PC-9 (cell line): Measurements from ENCODE around the gene ZSCAN12. TPM values are rescaled to one million over a fixed set of nuclear protein-coding genes. Genes with fewer than 3 reads are reported as not detected.

Source experiments
- BruUV-seq: library from RNA; stranded (reverse); fragments of 400-500 nt; replicated peaks from 2 replicates; lab custom pipeline; 2021; lab: Mats Ljungman, UMichigan
- CTCF ChIA-PET: fragments of 300-600 bp; sonication (Branson Sonifier 250); formaldehyde crosslinking; loops from one replicate; lab custom pipeline; 2022; ENCODE audit warnings: antibody characterized with exemption; lab: Charles Lee
- POLR2A ChIA-PET: fragments of 300-600 bp; sonication (Branson Sonifier 250); formaldehyde crosslinking; loops from one replicate; lab custom pipeline; 2022; ENCODE audit warnings: antibody characterized with exemption; ENCODE audit not compliant: unreplicated experiment; lab: Charles Lee
- DNase-seq, 2 experiments: peaks; one replicate each; pipeline versions ENCODE4 v3.0.0 to v3.0.0-alpha.2; 2015 to 2022; ENCODE audit warnings: mixed read lengths in 1 of 2
- H2AFZ ChIP-seq: fragments of 200-600 bp; sonication (generic); 2 replicates; pipeline ENCODE4 v1.8.1; 2017; ENCODE audit warnings: antibody characterized with exemption
- H3F3A ChIP-seq: fragments of 200-600 bp; sonication (generic); 2 replicates; pipeline ENCODE4 v1.8.1; 2017; ENCODE audit warnings: antibody characterized with exemption, mild to moderate bottlenecking, low read depth; ENCODE audit not compliant: insufficient read depth
- H3K27ac ChIP-seq: fragments of 200-600 bp; sonication (generic); 2 replicates; pipeline ENCODE4 v1.6.1; 2016; ENCODE audit warnings: mixed run types
- H3K27me3 ChIP-seq: fragments of 200-600 bp; sonication (generic); 2 replicates; pipeline ENCODE4 v1.6.1; 2016; ENCODE audit warnings: low read depth, mixed run types; ENCODE audit not compliant: insufficient read depth
- H3K36me3 ChIP-seq: fragments of 200-600 bp; sonication (generic); 2 replicates; pipeline ENCODE4 v1.6.1; 2016; ENCODE audit warnings: low read depth, mixed run types
- H3K4me1 ChIP-seq: fragments of 200-600 bp; sonication (generic); replicated peaks from 2 replicates; pipeline ENCODE4 v1.6.1; 2016; ENCODE audit warnings: mixed run types; ENCODE audit not compliant: insufficient read depth
- H3K4me2 ChIP-seq: fragments of 200-600 bp; sonication (generic); 2 replicates; pipeline ENCODE4 v1.6.1; 2017; ENCODE audit warnings: mixed run types
- H3K4me3 ChIP-seq: fragments of 200-600 bp; sonication (generic); 2 replicates; pipeline ENCODE4 v1.6.1; 2016; ENCODE audit warnings: mixed run types
- H3K79me2 ChIP-seq: fragments of 200-600 bp; sonication (generic); 2 replicates; pipeline ENCODE4 v1.6.1; 2017; ENCODE audit warnings: low read depth, mixed run types
- H3K9me2 ChIP-seq: fragments of 200-600 bp; sonication (generic); 2 replicates; pipeline ENCODE4 v1.8.1; 2017; ENCODE audit warnings: mild to moderate bottlenecking; ENCODE audit not compliant: insufficient read depth
- H3K9me3 ChIP-seq: fragments of 200-600 bp; sonication (generic); 2 replicates; pipeline ENCODE4 v1.8.1; 2016; ENCODE audit warnings: low read depth; ENCODE audit not compliant: insufficient read depth
- H4K20me1 ChIP-seq: fragments of 200-600 bp; sonication (generic); 2 replicates; pipeline ENCODE4 v1.8.1; 2017; ENCODE audit not compliant: insufficient read depth
- EZH2 ChIP-seq: fragments of 200-600 bp; sonication (generic); IDR thresholded peaks from 2 replicates; pipeline ENCODE4 v1.8.0; 2017; ENCODE audit warnings: antibody characterized with exemption, low read depth
- intact Hi-C: fragments of 100-400 bp; cut with micrococcal nuclease; formaldehyde crosslinking; loops from one replicate; pipeline ENCODE4 v1.10.0; 2022; ENCODE audit not compliant: unreplicated experiment
- total RNA-seq: library from RNA; stranded (reverse); gene quantifications from 2 replicates; pipeline ENCODE4 v1.2.3, GENCODE V29; 2021
- TF ChIP-seq, protein P1 (sequence below): fragments of 200-600 bp; sonication (generic); conservative IDR thresholded peaks from 2 replicates; pipeline ENCODE4 v1.6.1; 2017; ENCODE audit warnings: mixed run types, antibody characterized with exemption, mild to moderate bottlenecking, moderate library complexity

The ZSCAN12 gene
- total RNA-seq, 1 experiment from 2014 or later = 11.2 TPM

DNA sequence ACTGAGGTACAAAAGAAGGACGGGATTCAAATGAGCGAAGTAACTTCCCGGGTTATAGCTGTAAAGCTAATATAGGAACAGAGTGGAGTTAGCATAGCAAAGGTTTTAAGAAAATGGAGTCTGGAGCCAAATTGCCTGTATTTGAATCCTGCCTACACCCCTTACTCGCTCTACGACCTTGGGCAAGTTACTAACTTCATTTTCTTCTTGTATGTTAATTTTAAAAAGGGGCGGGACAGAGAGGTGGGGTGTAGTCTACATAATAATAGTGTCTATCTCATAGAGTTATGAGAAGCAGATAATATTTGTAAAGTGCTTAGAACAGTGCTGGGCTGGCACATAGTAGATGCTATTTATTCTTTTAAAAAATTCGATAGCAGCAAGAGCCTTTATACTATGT lies 43.0 kb upstream of the ZSCAN12 start:
- Histone ChIP-seq H3K79me2 (peaks cover 10% of the 10 kb centered on the region; the same call in 1 of the 2 replicates), H3K36me3 (no peaks in the 10 kb centered on the region), H3F3A (no peaks in the 10 kb centered on the region), H3K9me3 (no peaks in the 10 kb centered on the region), H3K9me2 (no peaks in the 10 kb centered on the region), H3K4me2 (peak overlapping the region; percentile 82), H3K4me3 (peak overlapping the region; percentile 83), H3K27me3 (no peaks in the 10 kb centered on the region), H3K27ac (no peak overlapping the region), H4K20me1 (no peaks in the 10 kb centered on the region), H3K4me1 (peaks cover 14% of the 10 kb centered on the region), H2AFZ (peak overlapping the region; percentile 98)
- intact Hi-C loops = loop anchor here (2.0 kb wide), 1 partner anchor 44 kb away; the partner anchor contains the start of gene ZSCAN12
- BruUV-seq = TSS peak; percentile 80
- no peak for DNase-seq
- TF ChIP-seq, protein P1, sequence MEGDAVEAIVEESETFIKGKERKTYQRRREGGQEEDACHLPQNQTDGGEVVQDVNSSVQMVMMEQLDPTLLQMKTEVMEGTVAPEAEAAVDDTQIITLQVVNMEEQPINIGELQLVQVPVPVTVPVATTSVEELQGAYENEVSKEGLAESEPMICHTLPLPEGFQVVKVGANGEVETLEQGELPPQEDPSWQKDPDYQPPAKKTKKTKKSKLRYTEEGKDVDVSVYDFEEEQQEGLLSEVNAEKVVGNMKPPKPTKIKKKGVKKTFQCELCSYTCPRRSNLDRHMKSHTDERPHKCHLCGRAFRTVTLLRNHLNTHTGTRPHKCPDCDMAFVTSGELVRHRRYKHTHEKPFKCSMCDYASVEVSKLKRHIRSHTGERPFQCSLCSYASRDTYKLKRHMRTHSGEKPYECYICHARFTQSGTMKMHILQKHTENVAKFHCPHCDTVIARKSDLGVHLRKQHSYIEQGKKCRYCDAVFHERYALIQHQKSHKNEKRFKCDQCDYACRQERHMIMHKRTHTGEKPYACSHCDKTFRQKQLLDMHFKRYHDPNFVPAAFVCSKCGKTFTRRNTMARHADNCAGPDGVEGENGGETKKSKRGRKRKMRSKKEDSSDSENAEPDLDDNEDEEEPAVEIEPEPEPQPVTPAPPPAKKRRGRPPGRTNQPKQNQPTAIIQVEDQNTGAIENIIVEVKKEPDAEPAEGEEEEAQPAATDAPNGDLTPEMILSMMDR = no peak
- no peak for TF ChIP-seq EZH2
- POLR2A ChIA-PET = interaction anchor here (1.0 kb wide), 1 partner anchor 47 kb away, joined by 14 read pairs; no protein-coding TSS in a partner anchor
- CTCF ChIA-PET = no interaction called here

DNA sequence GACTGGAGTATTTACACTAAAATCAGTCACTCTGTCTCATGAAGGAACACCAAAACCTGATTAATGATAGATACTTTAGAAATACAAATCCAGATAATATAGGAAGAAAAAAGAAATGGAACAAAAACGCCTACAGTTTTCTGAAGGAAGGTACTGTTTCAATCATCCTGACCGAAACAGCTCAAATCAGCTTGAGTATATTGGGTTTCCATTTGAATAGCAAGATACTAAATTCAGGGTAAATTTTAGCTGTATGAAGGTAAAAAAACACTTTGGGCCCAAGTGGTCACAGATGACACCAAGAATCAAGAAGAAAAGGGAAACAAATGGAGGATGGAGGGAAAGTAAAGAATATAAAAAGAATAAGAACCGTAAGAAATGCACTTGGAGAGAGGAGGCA lies 36.9 kb upstream of the ZSCAN12 start:
- Histone ChIP-seq H3K79me2 (no peaks in the 10 kb centered on the region), H3F3A (no peaks in the 10 kb centered on the region; the same call in 1 of the 2 replicates), H3K27ac (no peak overlapping the region), H4K20me1 (no peaks in the 10 kb centered on the region; the same call in 1 of the 2 replicates), H2AFZ (no peak overlapping the region), H3K9me2 (no peaks in the 10 kb centered on the region), H3K4me1 (no peaks in the 10 kb centered on the region), H3K27me3 (no peaks in the 10 kb centered on the region), H3K9me3 (no peaks in the 10 kb centered on the region), H3K36me3 (peaks cover 4% of the 10 kb centered on the region; the same call in 1 of the 2 replicates), H3K4me2 (no peak overlapping the region), H3K4me3 (no peak overlapping the region)
- TF ChIP-seq, protein P1 = no peak
- no peak for TF ChIP-seq EZH2
- intact Hi-C loops = no loop called here
- no TSS peak for BruUV-seq
- POLR2A ChIA-PET = no interaction called here
- CTCF ChIA-PET = no interaction called here
- DNase-seq = no peak

DNA sequence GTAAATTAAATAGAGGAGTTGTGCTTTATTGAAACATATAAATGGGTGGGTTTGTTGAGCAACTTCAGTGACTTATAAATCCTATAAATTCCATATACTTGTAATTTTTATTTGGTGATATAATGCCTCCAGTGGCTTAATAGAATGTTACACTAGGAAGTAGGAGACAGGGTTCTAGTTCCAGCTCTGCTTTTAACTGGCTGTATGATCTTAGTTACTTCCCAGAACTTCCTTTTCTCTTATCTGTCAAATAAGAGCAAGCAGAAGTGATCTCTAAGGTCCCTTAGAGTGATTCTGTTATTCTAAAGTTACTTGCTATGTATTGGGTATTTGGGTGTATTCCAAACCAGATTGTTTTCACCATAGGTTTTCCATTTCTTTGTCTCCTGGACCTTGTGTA lies 33.6 kb upstream of the ZSCAN12 start:
- ChIA-PET CTCF (no interaction called here), POLR2A (no interaction called here)
- intact Hi-C loops = no loop called here
- no peak overlapping the region for H2AFZ ChIP-seq
- no TSS peak for BruUV-seq
- no peak for DNase-seq
- no peaks in the 10 kb centered on the region; the same call in 1 of the 2 replicates for H4K20me1 ChIP-seq
- no peaks in the 10 kb centered on the region for H3K27me3 ChIP-seq
- peaks cover 4% of the 10 kb centered on the region; the same call in 1 of the 2 replicates for H3K36me3 ChIP-seq
- no peaks in the 10 kb centered on the region for H3K4me1 ChIP-seq
- H3K9me2 ChIP-seq = no peaks in the 10 kb centered on the region
- H3K4me3 ChIP-seq = no peak overlapping the region
- H3K79me2 ChIP-seq = no peaks in the 10 kb centered on the region
- H3F3A ChIP-seq = no peaks in the 10 kb centered on the region; the same call in 1 of the 2 replicates
- TF ChIP-seq, protein P1 = no peak; the same call in 1 of the 2 replicates
- TF ChIP-seq EZH2 = no peak
- no peak overlapping the region for H3K4me2 ChIP-seq
- no peak overlapping the region for H3K27ac ChIP-seq
- H3K9me3 ChIP-seq = no peaks in the 10 kb centered on the region
